Mucosa of rectum (tissue), 2 donors: ENCODE measurements around the gene TRIM38.
"Not testable (repeated sequence)": the region's sequence is repeated elsewhere in the genome, so short reads cannot be mapped to it uniquely, and the experiment has no call there.

ENCODE experiments used
- H3K27ac ChIP-seq, 2 donors: one replicate each; pipeline ENCODE4 v1.7.0; 2013; ENCODE audit warnings: inconsistent platforms in 2 of 2, low read depth in 2 of 2, low read length in 2 of 2
- H3K27me3 ChIP-seq, 2 donors: one replicate each; pipeline ENCODE4 v1.7.0; 2013; ENCODE audit warnings: low read length in 2 of 2; ENCODE audit not compliant: control insufficient read depth in 2 of 2, insufficient read depth in 2 of 2
- H3K36me3 ChIP-seq, 2 donors: one replicate each; pipeline ENCODE4 v1.7.0; 2013; ENCODE audit warnings: low read length in 2 of 2; ENCODE audit not compliant: control insufficient read depth in 2 of 2, insufficient read depth in 2 of 2
- H3K4me1 ChIP-seq, 2 donors: one replicate each; pipeline ENCODE4 v1.7.0; 2013; ENCODE audit warnings: low read length in 2 of 2, mild to moderate bottlenecking in 1 of 2; ENCODE audit not compliant: control insufficient read depth in 2 of 2, insufficient read depth in 2 of 2
- H3K4me3 ChIP-seq, 2 donors: one replicate each; pipeline ENCODE4 v1.7.0; 2013; ENCODE audit warnings: low read length in 2 of 2
- H3K9ac ChIP-seq, 2 donors: one replicate each; pipeline ENCODE4 v1.7.0; 2013; ENCODE audit warnings: low read length in 2 of 2, low read depth in 1 of 2, mild to moderate bottlenecking in 1 of 2
- H3K9me3 ChIP-seq, 2 donors: one replicate each; pipeline ENCODE4 v1.7.0; 2013; ENCODE audit warnings: low read length in 2 of 2; ENCODE audit not compliant: control insufficient read depth in 2 of 2
- donor health status: healthy.
- donor health status: Normal muscosa, but diverticular disease.

The TRIM38 gene

GRCh38 chr6:25942561-25943147, 19.9 kb upstream of the TRIM38 start:
- no peak overlapping the region for H3K9ac ChIP-seq
- no peak overlapping the region for H3K4me3 ChIP-seq
- H3K4me1 ChIP-seq: no peaks in the 10 kb centered on the region
- no peaks in the 10 kb centered on the region for H3K9me3 ChIP-seq
- no peak overlapping the region for H3K27ac ChIP-seq
- H3K36me3 ChIP-seq: no peaks in the 10 kb centered on the region
- H3K27me3 ChIP-seq: no peaks in the 10 kb centered on the region

GRCh38 chr6:25943887-25944286, 18.7 kb upstream of the TRIM38 start:
- H3K9ac ChIP-seq: no peak overlapping the region
- no peak overlapping the region for H3K27ac ChIP-seq
- H3K4me3 ChIP-seq: no peak overlapping the region
- H3K36me3 ChIP-seq: no peaks in the 10 kb centered on the region
- H3K27me3 ChIP-seq: no peaks in the 10 kb centered on the region
- H3K9me3 ChIP-seq: no peaks in the 10 kb centered on the region
- H3K4me1 ChIP-seq: no peaks in the 10 kb centered on the region

- no peak overlapping the region for H3K4me3 ChIP-seq
- no peaks in the 10 kb centered on the region for H3K9me3 ChIP-seq
- no peak overlapping the region for H3K9ac ChIP-seq
- H3K36me3 ChIP-seq: no peaks in the 10 kb centered on the region
- H3K27me3 ChIP-seq: no peaks in the 10 kb centered on the region
- no peak overlapping the region for H3K27ac ChIP-seq
- no peaks in the 10 kb centered on the region for H3K4me1 ChIP-seq
Measured at GRCh38 chr6:25944688-25945574, 17.7 kb upstream of the TRIM38 start.

GRCh38 chr6:25945738-25946137, 16.9 kb upstream of the TRIM38 start:
- H3K9me3 ChIP-seq, H3K4me3 ChIP-seq, H3K9ac ChIP-seq, H3K27ac ChIP-seq, H3K4me1 ChIP-seq, H3K27me3 ChIP-seq, H3K36me3 ChIP-seq: not testable (repeated sequence)

GRCh38 chr6:25946631-25947030, 16.0 kb upstream of the TRIM38 start:
- Histone ChIP-seq H3K4me1 (no peaks in the 10 kb centered on the region), H3K9ac (no peak overlapping the region), H3K27me3 (no peaks in the 10 kb centered on the region), H3K4me3 (no peak overlapping the region), H3K27ac (no peak overlapping the region), H3K9me3 (no peaks in the 10 kb centered on the region), H3K36me3 (no peaks in the 10 kb centered on the region)

GRCh38 chr6:25947492-25947891, 15.1 kb upstream of the TRIM38 start:
- H3K27me3 ChIP-seq, H3K9me3 ChIP-seq, H3K4me1 ChIP-seq, H3K9ac ChIP-seq, H3K4me3 ChIP-seq, H3K27ac ChIP-seq, H3K36me3 ChIP-seq: not testable (repeated sequence)

- H3K36me3 ChIP-seq: no peaks in the 10 kb centered on the region
- H3K27me3 ChIP-seq: no peaks in the 10 kb centered on the region
- no peak overlapping the region for H3K4me3 ChIP-seq
- H3K27ac ChIP-seq: no peak overlapping the region
- H3K9me3 ChIP-seq: no peaks in the 10 kb centered on the region
- no peaks in the 10 kb centered on the region for H3K4me1 ChIP-seq
- H3K9ac ChIP-seq: no peak overlapping the region
Measured at GRCh38 chr6:25949695-25950094, 12.9 kb upstream of the TRIM38 start.

GRCh38 chr6:25950297-25950696, 12.3 kb upstream of the TRIM38 start:
- Histone ChIP-seq H3K36me3 (no peaks in the 10 kb centered on the region), H3K9me3 (no peaks in the 10 kb centered on the region), H3K27me3 (no peaks in the 10 kb centered on the region), H3K4me1 (no peaks in the 10 kb centered on the region), H3K4me3 (no peak overlapping the region), H3K9ac (no peak overlapping the region), H3K27ac (no peak overlapping the region)

GRCh38 chr6:25951296-25952032, 11.1 kb upstream of the TRIM38 start:
- H3K27me3 ChIP-seq: no peaks in the 10 kb centered on the region
- H3K36me3 ChIP-seq: no peaks in the 10 kb centered on the region
- no peaks in the 10 kb centered on the region for H3K4me1 ChIP-seq
- H3K9me3 ChIP-seq: no peaks in the 10 kb centered on the region
- no peak overlapping the region for H3K4me3 ChIP-seq
- H3K27ac ChIP-seq: no peak overlapping the region
- H3K9ac ChIP-seq: no peak overlapping the region

- H3K4me1 ChIP-seq: no peaks in the 10 kb centered on the region
- no peaks in the 10 kb centered on the region for H3K9me3 ChIP-seq
- H3K27me3 ChIP-seq: no peaks in the 10 kb centered on the region
- H3K4me3 ChIP-seq: no peak overlapping the region
- no peak overlapping the region for H3K9ac ChIP-seq
- H3K36me3 ChIP-seq: no peaks in the 10 kb centered on the region
- no peak overlapping the region for H3K27ac ChIP-seq
Measured at GRCh38 chr6:25952535-25952934, 10.1 kb upstream of the TRIM38 start.
